Measurements from ENCODE around the gene UTRN.

GRCh38 chr6:144305567-144305966 lies 20.4 kb downstream of the UTRN start:
- TF ChIP-seq ATF2 (IDR thresholded peaks at IDR 0.05; ENCODE audit: low read length) (no peak), RELA (IDR thresholded peaks at IDR 0.05; ENCODE audit: borderline replicate concordance, partially characterized antibody) (no peak), RAD51 (IDR thresholded peaks at IDR 0.05) (no peak), RCOR1 (conservative IDR thresholded peaks at IDR 0.05; ENCODE audit: low read depth, low read length) (no peak), TARDBP (IDR thresholded peaks at IDR 0.05; ENCODE audit: borderline replicate concordance) (no peak), IRF5 (IDR thresholded peaks at IDR 0.05; ENCODE audit: borderline replicate concordance) (no peak)

Measured in GM12878 (cell line).